CD4-positive, alpha-beta memory T cell (primary cell): ENCODE data around the gene MAP3K7CL. TPM values are rescaled to one million over a fixed set of nuclear protein-coding genes. Genes with fewer than 3 reads are reported as not detected.

ENCODE experiments used
- CTCF ChIA-PET: fragments of 350-600 bp; sonication (Branson Sonifier 250); formaldehyde crosslinking; loops from one replicate; lab custom pipeline; 2021; ENCODE audit warnings: inconsistent platforms; ENCODE audit not compliant: partially characterized antibody; lab: Charles Lee
- POLR2A ChIA-PET: fragments of 350-600 bp; sonication (Branson Sonifier 250); formaldehyde crosslinking; loops from one replicate; lab custom pipeline; 2021; ENCODE audit not compliant: partially characterized antibody; lab: Charles Lee
- DNase-seq, 5 donors: peaks; one replicate each; pipeline versions ENCODE4 v3.0.0 to v3.0.0-alpha.2; 2020 to 2022; ENCODE audit warnings: mixed read lengths in 1 of 5
- H3K27ac ChIP-seq: one replicate; pipeline ENCODE4 v1.7.0; 2013; ENCODE audit warnings: low read depth, low read length
- H3K27me3 ChIP-seq: 2 replicates; pipeline ENCODE4 v1.7.0; 2013; ENCODE audit warnings: mild to moderate bottlenecking, low read length, moderate library complexity; ENCODE audit not compliant: insufficient read depth
- H3K36me3 ChIP-seq: 2 replicates; pipeline ENCODE4 v1.7.0; 2013; ENCODE audit warnings: mild to moderate bottlenecking, low read length, moderate library complexity; ENCODE audit not compliant: insufficient read depth
- H3K4me1 ChIP-seq: 2 replicates; pipeline ENCODE4 v1.7.0; 2013; ENCODE audit warnings: mild to moderate bottlenecking, low read length, moderate library complexity; ENCODE audit not compliant: insufficient read depth
- H3K4me3 ChIP-seq, 2 donors: one replicate each; pipeline ENCODE4 v1.7.0; 2013; ENCODE audit warnings: low read length in 2 of 2, mild to moderate bottlenecking in 1 of 2
- H3K9me3 ChIP-seq, 2 donors: one replicate each; pipeline ENCODE4 v1.7.0; 2013; ENCODE audit warnings: low read length in 2 of 2, control low read depth in 1 of 2; ENCODE audit not compliant: control insufficient read depth in 1 of 2
- H3K27ac Mint-ChIP-seq, 7 donors: one replicate each; pipeline ENCODE4 v1.8.0; 2020 to 2021; ENCODE audit warnings: mixed read lengths in 7 of 7, mild to moderate bottlenecking in 6 of 7, inconsistent platforms in 3 of 7, moderate library complexity in 3 of 7
- H3K27me3 Mint-ChIP-seq, 2 donors: one replicate each; pipeline ENCODE4 v1.8.0; 2020 to 2021; ENCODE audit warnings: mixed read lengths in 2 of 2
- H3K36me3 Mint-ChIP-seq, 2 donors: one replicate each; pipeline ENCODE4 v1.8.0; 2020 to 2021; ENCODE audit warnings: mixed read lengths in 2 of 2, inconsistent platforms in 1 of 2, mild to moderate bottlenecking in 1 of 2
- H3K4me1 Mint-ChIP-seq, 4 donors: one replicate each; pipeline ENCODE4 v1.8.0; 2020 to 2021; ENCODE audit warnings: mixed read lengths in 4 of 4, mild to moderate bottlenecking in 1 of 4
- H3K4me3 Mint-ChIP-seq, 8 donors: one replicate each; pipeline ENCODE4 v1.8.0; 2020 to 2021; ENCODE audit warnings: mixed read lengths in 8 of 8, mild to moderate bottlenecking in 7 of 8, moderate library complexity in 6 of 8, inconsistent platforms in 3 of 8
- H3K9me3 Mint-ChIP-seq, 8 donors: one replicate each; pipeline ENCODE4 v1.8.0; 2020 to 2021; ENCODE audit warnings: mixed read lengths in 8 of 8, mild to moderate bottlenecking in 5 of 8, inconsistent platforms in 3 of 8, moderate library complexity in 1 of 8
- intact Hi-C: fragments of 100-400 bp; cut with micrococcal nuclease; formaldehyde crosslinking; loops from one replicate; pipeline ENCODE4 v1.15.1; 2023
- polyA plus RNA-seq, 2 donors: library from polyadenylated mRNA; unstranded; fragments of 300-500 nt; fragmentation: Illumina TruSeq; gene quantifications; one replicate each; pipeline ENCODE4 v1.2.3, GENCODE V29; 2021
- total RNA-seq, 2 experiments: library from RNA; stranded (reverse); gene quantifications; one replicate each; pipeline ENCODE4 v1.2.3, GENCODE V29; 2021

Gene MAP3K7CL
- total and polyA plus RNA-seq, 4 experiments from 2014 or later, result 2.8 to 10.3 (median 7.4) TPM

- Histone ChIP-seq H3K27me3 (no peaks in the 10 kb centered on the region), H3K9me3 (no peaks in the 10 kb centered on the region), H3K27ac (no peak overlapping the region), H3K36me3 (no peaks in the 10 kb centered on the region), H3K4me1 (no peaks in the 10 kb centered on the region), H3K4me3 (no peak overlapping the region)
- DNase-seq, result no peak
- Mint-ChIP-seq H3K4me3 (no peak overlapping the region), H3K27me3 (peaks cover 0 to 3% of the 10 kb centered on the region in 2 donors), H3K9me3 (peaks cover 0 to 1% (median 0%) of the 10 kb centered on the region in 8 donors), H3K4me1 (no peaks in the 10 kb centered on the region), H3K36me3 (peaks cover 0 to 5% of the 10 kb centered on the region in 2 donors), H3K27ac (no peak overlapping the region)
- CTCF ChIA-PET, result no interaction called here
- POLR2A ChIA-PET, result no interaction called here
- intact Hi-C loops, result no loop called here
These were observed 90.9 kb downstream of the MAP3K7CL start for GRCh38 chr21:29221253-29221744.

GRCh38 chr21:29224006-29224405, 93.6 kb downstream of the MAP3K7CL start:
- no peaks in the 10 kb centered on the region for H3K36me3 ChIP-seq
- intact Hi-C loops, result no loop called here
- H3K9me3 ChIP-seq, result no peaks in the 10 kb centered on the region
- Mint-ChIP-seq H3K36me3 (peaks cover 0 to 5% of the 10 kb centered on the region in 2 donors), H3K4me3 (no peak overlapping the region), H3K27me3 (peaks cover 0 to 6% of the 10 kb centered on the region in 2 donors), H3K9me3 (peaks cover 0 to 1% (median 0%) of the 10 kb centered on the region in 8 donors), H3K27ac (no peak overlapping the region), H3K4me1 (peaks cover 0 to 7% (median 0%) of the 10 kb centered on the region in 4 donors)
- no peaks in the 10 kb centered on the region for H3K4me1 ChIP-seq
- ChIA-PET CTCF (no interaction called here), POLR2A (no interaction called here)
- no peak for DNase-seq
- no peak overlapping the region for H3K27ac ChIP-seq
- H3K27me3 ChIP-seq, result no peaks in the 10 kb centered on the region
- no peak overlapping the region for H3K4me3 ChIP-seq

Other genes with a start within 250 kb of the MAP3K7CL start
- 10 to 100 TPM; 34.6 to 39.5 TPM for gene LTN1, start 137.8 kb upstream of the MAP3K7CL start, total RNA-seq
- 10 to 100 TPM in 1 of 2 donors, 1 to 10 TPM in 1; 9.7 to 16.8 TPM for gene LTN1, start 137.8 kb upstream of the MAP3K7CL start, polyA plus RNA-seq
- gene RWDD2B, start 111.3 kb upstream of the MAP3K7CL start, total RNA-seq, result 1 to 10 TPM; 5.6 to 6.2 TPM
- gene RWDD2B, start 111.3 kb upstream of the MAP3K7CL start, polyA plus RNA-seq, result 1 to 10 TPM; 8.8 to 9.8 TPM
- 10 to 100 TPM; 53.5 to 57.2 TPM for gene USP16, start 106.0 kb upstream of the MAP3K7CL start, total RNA-seq
- 10 to 100 TPM; 19.6 to 39.8 TPM for gene USP16, start 106.0 kb upstream of the MAP3K7CL start, polyA plus RNA-seq
- gene CCT8, start 57.0 kb upstream of the MAP3K7CL start, total RNA-seq, result 100 to 1,000 TPM; 109 to 114 TPM
- gene CCT8, start 57.0 kb upstream of the MAP3K7CL start, polyA plus RNA-seq, result 100 to 1,000 TPM; 130 to 173 TPM
- gene BACH1, start 168.3 kb downstream of the MAP3K7CL start, total RNA-seq, result 10 to 100 TPM; 46.5 to 49.0 TPM
- 10 to 100 TPM; 19.1 to 19.4 TPM for gene BACH1, start 168.3 kb downstream of the MAP3K7CL start, polyA plus RNA-seq